H1 (cell line): ENCODE data around the gene ARHGDIG. TPM values are rescaled to one million over a fixed set of nuclear protein-coding genes. Genes with fewer than 3 reads are reported as not detected.

Experiments
- CTCF ChIA-PET: fragments of 300-600 bp; sonication (Branson Sonifier 250); formaldehyde crosslinking; loops from one replicate; lab custom pipeline; 2021; ENCODE audit not compliant: partially characterized antibody; lab: Charles Lee
- POLR2A ChIA-PET: fragments of 300-600 bp; sonication (Branson Sonifier 250); formaldehyde crosslinking; loops from one replicate; lab custom pipeline; 2021; ENCODE audit warnings: inconsistent platforms; ENCODE audit not compliant: partially characterized antibody; lab: Charles Lee
- DNase-seq, 2 experiments: peaks; one replicate each; pipeline versions ENCODE4 v3.0.0 to v3.0.0-alpha.2; 2010 to 2022; ENCODE audit warnings: low spot score in 2 of 2, low read depth in 1 of 2, mixed read lengths in 1 of 2
- FAIRE-seq: peaks from 2 replicates; lab custom pipeline; 2011; peaks lifted over from hg19 to GRCh38; lab: Jason Lieb, UNC
- H2AFZ ChIP-seq: 2 replicates; pipeline ENCODE4 v1.8.1; 2012; ENCODE audit warnings: low read length, inconsistent platforms
- H2AK5ac ChIP-seq: 2 replicates; pipeline ENCODE4 v1.6.1; 2013; ENCODE audit warnings: low read depth, low read length
- H2BK120ac ChIP-seq: replicated peaks from 2 replicates; pipeline ENCODE3; 2013; ENCODE audit warnings: low read depth, low read length, inconsistent platforms
- H2BK12ac ChIP-seq: 2 replicates; pipeline ENCODE4 v1.6.1; 2013; ENCODE audit warnings: low read depth, low read length
- H2BK15ac ChIP-seq: 2 replicates; pipeline ENCODE4 v1.6.1; 2013; ENCODE audit warnings: low read length
- H2BK20ac ChIP-seq: 2 replicates; pipeline ENCODE4 v1.6.1; 2013; ENCODE audit warnings: low read length
- H2BK5ac ChIP-seq: 2 replicates; pipeline ENCODE4 v1.6.1; 2013; ENCODE audit warnings: low read depth, low read length
- H3K14ac ChIP-seq: 2 replicates; pipeline ENCODE4 v1.6.1; 2013; ENCODE audit warnings: inconsistent platforms; ENCODE audit not compliant: insufficient read length
- H3K18ac ChIP-seq: 2 replicates; pipeline ENCODE4 v1.6.1; 2013; ENCODE audit warnings: low read length; ENCODE audit errors: extremely low read depth
- H3K23ac ChIP-seq: 2 replicates; pipeline ENCODE4 v1.6.1; 2013; ENCODE audit warnings: inconsistent platforms; ENCODE audit not compliant: insufficient read length
- H3K23me2 ChIP-seq: 2 replicates; pipeline ENCODE4 v1.6.1; 2013; ENCODE audit warnings: low read depth, low read length
- H3K27ac ChIP-seq: 2 replicates; pipeline ENCODE4 v1.6.1; 2011; ENCODE audit warnings: low read depth, low read length, inconsistent platforms
- H3K27me3 ChIP-seq, 4 experiments: replicated peaks in 1 of 4; 1 replicate in 1 of 4; 2 replicates in 3 of 4; pipeline versions ENCODE4 v1.6.1 to v1.8.1; 2011 to 2013; ENCODE audit warnings: low read length in 3 of 4, mild to moderate bottlenecking in 3 of 4, inconsistent platforms in 2 of 4, mixed read lengths in 2 of 4, moderate library complexity in 1 of 4; ENCODE audit not compliant: control insufficient read depth in 3 of 4, insufficient read depth in 3 of 4; ENCODE audit errors: extremely low read depth in 1 of 4
- H3K36me3 ChIP-seq, 4 experiments: 2 replicates each; pipeline versions ENCODE4 v1.6.1 to v1.8.1; 2011 to 2013; ENCODE audit warnings: mild to moderate bottlenecking in 4 of 4, low read length in 3 of 4, moderate library complexity in 2 of 4, control low read depth in 1 of 4, inconsistent platforms in 1 of 4; ENCODE audit not compliant: insufficient read depth in 4 of 4, control insufficient read depth in 2 of 4
- H3K4ac ChIP-seq: replicated peaks from 2 replicates; pipeline ENCODE3; 2013; ENCODE audit warnings: low read length, low read depth, mixed read lengths, inconsistent platforms; ENCODE audit not compliant: insufficient read length
- H3K4me1 ChIP-seq, 4 experiments: replicated peaks in 1 of 4; 1 replicate in 1 of 4; 2 replicates in 3 of 4; pipeline versions ENCODE4 v1.6.1 to v1.8.1; 2011 to 2013; ENCODE audit warnings: low read length in 3 of 4, inconsistent platforms in 2 of 4, mixed read lengths in 1 of 4; ENCODE audit not compliant: insufficient read depth in 4 of 4, control insufficient read depth in 3 of 4
- H3K4me2 ChIP-seq, 2 experiments: 2 replicates each; pipeline versions ENCODE4 v1.6.1 to v1.8.1; 2011 to 2013; ENCODE audit warnings: low read depth in 2 of 2, low read length in 2 of 2, control low read depth in 1 of 2, inconsistent platforms in 1 of 2, mild to moderate bottlenecking in 1 of 2; ENCODE audit not compliant: insufficient read depth in 1 of 2
- H3K4me3 ChIP-seq, 4 experiments: fragments of 200-600, 300-600 bp in 1 of 4; sonication (generic), shearing (Covaris generic), sonication (Bioruptor Twin) in 1 of 4; 2 replicates each; pipeline versions ENCODE4 v1.5.1 to v1.8.1; 2011 to 2016; ENCODE audit warnings: low read length in 4 of 4, low read depth in 3 of 4, control low read depth in 2 of 4, inconsistent platforms in 2 of 4, mild to moderate bottlenecking in 2 of 4, mixed read lengths in 1 of 4, moderate library complexity in 1 of 4; ENCODE audit not compliant: insufficient read depth in 2 of 4; ENCODE audit errors: extremely low read depth in 1 of 4
- H3K56ac ChIP-seq: replicated peaks from 2 replicates; pipeline ENCODE3; 2013; ENCODE audit warnings: low read depth, mild to moderate bottlenecking, mixed read lengths, low read length, inconsistent platforms; ENCODE audit not compliant: insufficient read length
- H3K79me1 ChIP-seq: 2 replicates; pipeline ENCODE4 v1.6.1; 2013; ENCODE audit warnings: low read depth, low read length, control low read depth
- H3K79me2 ChIP-seq, 2 experiments: 2 replicates each; pipeline versions ENCODE4 v1.6.1 to v1.8.1; 2012 to 2013; ENCODE audit warnings: low read length in 2 of 2, mild to moderate bottlenecking in 2 of 2, inconsistent platforms in 1 of 2; ENCODE audit not compliant: insufficient read depth in 2 of 2, control insufficient read depth in 1 of 2
- H3K9ac ChIP-seq, 4 experiments: replicated peaks in 1 of 4; 1 replicate in 1 of 4; 2 replicates in 3 of 4; pipeline versions ENCODE4 v1.6.1 to v1.8.1; 2011 to 2013; ENCODE audit warnings: low read depth in 3 of 4, low read length in 3 of 4, control low read depth in 2 of 4, mild to moderate bottlenecking in 2 of 4, moderate library complexity in 2 of 4, inconsistent platforms in 1 of 4; ENCODE audit errors: extremely low read depth in 1 of 4
- H3K9me3 ChIP-seq, 2 experiments: 2 replicates each; pipeline versions ENCODE4 v1.6.1 to v1.8.1; 2012 to 2013; ENCODE audit warnings: mild to moderate bottlenecking in 2 of 2, moderate library complexity in 2 of 2, control low read depth in 1 of 2, inconsistent platforms in 1 of 2, low read depth in 1 of 2, low read length in 1 of 2, mixed read lengths in 1 of 2; ENCODE audit not compliant: insufficient read depth in 2 of 2
- H4K20me1 ChIP-seq, 2 experiments: replicated peaks in 1 of 2; 2 replicates each; pipeline versions ENCODE3 to v1.8.1; 2011 to 2013; ENCODE audit warnings: inconsistent platforms in 2 of 2, low read length in 2 of 2, mild to moderate bottlenecking in 1 of 2; ENCODE audit not compliant: insufficient read depth in 2 of 2, control insufficient read depth in 1 of 2
- H4K5ac ChIP-seq: 2 replicates; pipeline ENCODE4 v1.6.1; 2013; ENCODE audit warnings: low read length, low read depth, mixed read lengths, inconsistent platforms; ENCODE audit not compliant: insufficient read length
- H4K8ac ChIP-seq: 2 replicates; pipeline ENCODE4 v1.8.0; 2013; ENCODE audit warnings: mild to moderate bottlenecking, moderate library complexity, low read length, inconsistent platforms; ENCODE audit not compliant: insufficient read depth; ENCODE audit errors: extremely low read depth
- H4K91ac ChIP-seq: replicated peaks from 2 replicates; pipeline ENCODE3; 2013; ENCODE audit warnings: low read length, mixed read lengths, inconsistent platforms; ENCODE audit not compliant: insufficient read length
- BRCA1 ChIP-seq: IDR thresholded peaks from 2 replicates; pipeline ENCODE4 v1.6.1; 2012; ENCODE audit warnings: low read depth, low read length, improper control_type of control experiment
- GABPA ChIP-seq: IDR thresholded peaks from 2 replicates; pipeline ENCODE4 v1.6.1; 2011; ENCODE audit warnings: mild to moderate bottlenecking, low read length, moderate library complexity, borderline replicate concordance; ENCODE audit not compliant: insufficient read depth
- KDM1A ChIP-seq: fragments of 200-600, 300-600 bp; sonication (generic); IDR thresholded peaks from 2 replicates; pipeline ENCODE4 v1.7.1; 2016; ENCODE audit warnings: mild to moderate bottlenecking, low read length, borderline replicate concordance
- MAFK ChIP-seq: IDR thresholded peaks from 2 replicates; pipeline ENCODE4 v1.6.1; 2012; ENCODE audit warnings: low read depth, mild to moderate bottlenecking, improper control_type of control experiment, low read length
- NANOG ChIP-seq: IDR thresholded peaks from 2 replicates; pipeline ENCODE4 v1.6.1; 2011; ENCODE audit warnings: low read length, low read depth, mild to moderate bottlenecking, inconsistent platforms; ENCODE audit not compliant: insufficient read depth, poor library complexity, severe bottlenecking
- NRF1 ChIP-seq: IDR thresholded peaks from 2 replicates; pipeline ENCODE4 v1.6.1; 2011; ENCODE audit warnings: mild to moderate bottlenecking, low read depth, low read length, improper control_type of control experiment
- PHF8 ChIP-seq: fragments of 200-600 bp; sonication (generic); conservative IDR thresholded peaks from 2 replicates; pipeline ENCODE4 v1.7.1; 2012; ENCODE audit warnings: low read depth, mild to moderate bottlenecking, inconsistent platforms, low read length, moderate library complexity
- WGBS, 2 experiments: shearing (Covaris generic) in 1 of 2; methylation state at CpG; one replicate each; pipeline versions ENCODE4 v1.1.6 to v1.1.7; 2013 to 2015; ENCODE audit warnings: low lambda C conversion rate in 2 of 2, mixed read lengths in 2 of 2, inconsistent platforms in 1 of 2, low coverage in 1 of 2, missing lambda C conversion rate in 1 of 2; ENCODE audit not compliant: insufficient replicate concordance in 2 of 2, insufficient coverage in 1 of 2, insufficient read length in 1 of 2; ENCODE audit errors: extremely low coverage in 1 of 2, missing lambda C conversion rate in 1 of 2; 5-methylcytosine and 5-hydroxymethylcytosine counted together
- polyA plus RNA-seq, 7 experiments: library from polyadenylated mRNA; depleted of rRNA in 3 of 7; stranded (reverse) in 5 of 7; unstranded in 2 of 7; fragments of >200 nt in 5 of 7; fragments of 200-250 nt in 2 of 7; gene quantifications; 1 replicate in 5 of 7; 2 replicates in 1 of 7; 4 replicates in 1 of 7; pipeline versions ENCODE4 v1.2.1 to v1.2.3, GENCODE V29; 2011 to 2013; ENCODE audit warnings: missing spikeins in 2 of 7, mixed read lengths in 2 of 7
- total RNA-seq: library from RNA; stranded (reverse); fragmentation: NEBNext Ultra II Directional; extraction: Animal tissue kit (Norgen Biotek cat#: 25700); gene quantifications from 2 replicates; pipeline ENCODE4 v1.2.1, GENCODE V29; 2021
- TF ChIP-seq, protein P1 (sequence below), 3 experiments: IDR thresholded peaks; 1 replicate in 2 of 3; 2 replicates in 1 of 3; pipeline versions ENCODE4 v1.5.1 to v1.6.1; 2011; ENCODE audit warnings: low read length in 3 of 3, mild to moderate bottlenecking in 3 of 3, inconsistent platforms in 2 of 3, low read depth in 1 of 3, moderate library complexity in 1 of 3; ENCODE audit not compliant: insufficient read depth in 1 of 3; ENCODE audit errors: control extremely low read depth in 1 of 3

ARHGDIG gene
- total and polyA plus RNA-seq, 2 of the 8 experiments (the other 6 are each of a cell fraction or from before 2014, with no cell fraction given), result 1.2 to 2.9 TPM

DNA sequence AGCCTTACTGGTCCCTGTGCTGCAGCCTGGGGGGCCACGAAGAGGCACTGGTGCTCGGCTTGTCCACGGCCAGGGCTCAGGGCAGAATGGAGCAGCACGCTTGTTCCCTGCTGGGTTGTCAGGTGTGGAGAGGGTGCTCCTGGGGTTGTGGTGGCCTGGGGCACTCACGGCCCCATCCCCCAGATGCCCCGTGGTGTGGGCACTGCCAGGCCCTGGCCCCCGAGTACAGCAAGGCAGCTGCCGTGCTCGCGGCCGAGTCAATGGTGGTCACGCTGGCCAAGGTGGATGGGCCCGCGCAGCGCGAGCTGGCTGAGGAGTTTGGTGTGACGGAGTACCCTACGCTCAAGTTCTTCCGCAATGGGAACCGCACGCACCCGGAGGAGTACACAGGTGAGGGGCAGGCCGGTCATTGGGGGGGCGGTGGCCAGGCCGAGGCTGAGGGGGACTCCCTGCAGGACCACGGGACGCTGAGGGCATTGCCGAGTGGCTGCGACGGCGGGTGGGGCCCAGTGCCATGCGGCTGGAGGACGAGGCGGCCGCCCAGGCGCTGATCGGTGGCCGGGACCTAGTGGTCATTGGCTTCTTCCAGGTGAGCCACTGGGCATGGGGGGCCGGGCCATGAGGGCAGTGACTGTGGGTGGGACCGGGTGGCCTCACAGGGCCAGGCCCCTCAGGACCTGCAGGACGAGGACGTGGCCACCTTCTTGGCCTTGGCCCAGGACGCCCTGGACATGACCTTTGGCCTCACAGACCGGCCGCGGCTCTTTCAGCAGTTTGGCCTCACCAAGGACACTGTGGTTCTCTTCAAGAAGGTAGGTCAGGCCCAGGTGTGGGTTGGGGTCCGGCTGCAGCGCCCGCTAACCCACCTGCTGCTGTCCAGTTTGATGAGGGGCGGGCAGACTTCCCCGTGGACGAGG, 4.1 kb downstream of the ARHGDIG start:
- H2BK12ac ChIP-seq, result no peak overlapping the region
- no peak overlapping the region for H3K56ac ChIP-seq
- no peak overlapping the region for H3K4me2 ChIP-seq
- H3K23me2 ChIP-seq, result peaks cover 6% of the 10 kb centered on the region; the same call in 1 of the 2 replicates
- H4K91ac ChIP-seq, result no peak overlapping the region
- H3K79me2 ChIP-seq, result no peaks in the 10 kb centered on the region
- H3K9me3 ChIP-seq, result peaks cover 0 to 5% of the 10 kb centered on the region in 2 experiments; a peak in 1 of 4 replicates
- H3K4me1 ChIP-seq, result peaks cover 0 to 3% (median 0%) of the 10 kb centered on the region in 4 experiments; a peak in 3 of 7 replicates
- H3K18ac ChIP-seq, result no peak overlapping the region
- H3K27ac ChIP-seq, result no peak overlapping the region
- no peak for DNase-seq
- H2BK20ac ChIP-seq, result no peak overlapping the region
- FAIRE-seq, result no peak
- H4K20me1 ChIP-seq, result peaks cover 0 to 2% of the 10 kb centered on the region in 2 experiments
- peaks cover 10 to 21% (median 15%) of the 10 kb centered on the region in 4 experiments for H3K27me3 ChIP-seq
- no peak overlapping the region for H2BK120ac ChIP-seq
- no peak overlapping the region for H2BK15ac ChIP-seq
- H3K23ac ChIP-seq, result no peak overlapping the region
- H3K4me3 ChIP-seq, result no peak overlapping the region
- H2AFZ ChIP-seq, result no peak overlapping the region
- H3K4ac ChIP-seq, result no peak overlapping the region
- peaks cover 2 to 10% (median 5%) of the 10 kb centered on the region in 4 experiments; a peak in 5 of 8 replicates for H3K36me3 ChIP-seq
- H3K79me1 ChIP-seq, result no peaks in the 10 kb centered on the region
- no peak overlapping the region for H4K5ac ChIP-seq
- ChIA-PET POLR2A (interaction anchor here (0.8 to 3.3 kb wide), 3 partner anchors 16 to 26 kb away, joined by 3 to 13 read pairs (median 3); no protein-coding TSS in a partner anchor), CTCF (no interaction called here)
- H3K14ac ChIP-seq, result no peak overlapping the region
- no peak overlapping the region for H2BK5ac ChIP-seq
- WGBS, 2 experiments, result 94% methylated on average over 47 of the region's 52 CpGs; no CpG with 5 or more reads in 1 of the 2 experiments
- H4K8ac ChIP-seq, result no peak overlapping the region
- no peak overlapping the region for H3K9ac ChIP-seq
- H2AK5ac ChIP-seq, result no peak overlapping the region
- no peak for TF ChIP-seq NRF1
- no peak for TF ChIP-seq MAFK
- no peak for TF ChIP-seq KDM1A
- no peak for TF ChIP-seq GABPA
- no peak for TF ChIP-seq PHF8
- no peak for TF ChIP-seq NANOG
- no peak for TF ChIP-seq BRCA1
- TF ChIP-seq, protein P1, sequence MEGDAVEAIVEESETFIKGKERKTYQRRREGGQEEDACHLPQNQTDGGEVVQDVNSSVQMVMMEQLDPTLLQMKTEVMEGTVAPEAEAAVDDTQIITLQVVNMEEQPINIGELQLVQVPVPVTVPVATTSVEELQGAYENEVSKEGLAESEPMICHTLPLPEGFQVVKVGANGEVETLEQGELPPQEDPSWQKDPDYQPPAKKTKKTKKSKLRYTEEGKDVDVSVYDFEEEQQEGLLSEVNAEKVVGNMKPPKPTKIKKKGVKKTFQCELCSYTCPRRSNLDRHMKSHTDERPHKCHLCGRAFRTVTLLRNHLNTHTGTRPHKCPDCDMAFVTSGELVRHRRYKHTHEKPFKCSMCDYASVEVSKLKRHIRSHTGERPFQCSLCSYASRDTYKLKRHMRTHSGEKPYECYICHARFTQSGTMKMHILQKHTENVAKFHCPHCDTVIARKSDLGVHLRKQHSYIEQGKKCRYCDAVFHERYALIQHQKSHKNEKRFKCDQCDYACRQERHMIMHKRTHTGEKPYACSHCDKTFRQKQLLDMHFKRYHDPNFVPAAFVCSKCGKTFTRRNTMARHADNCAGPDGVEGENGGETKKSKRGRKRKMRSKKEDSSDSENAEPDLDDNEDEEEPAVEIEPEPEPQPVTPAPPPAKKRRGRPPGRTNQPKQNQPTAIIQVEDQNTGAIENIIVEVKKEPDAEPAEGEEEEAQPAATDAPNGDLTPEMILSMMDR (IDR thresholded peaks at IDR 0.05; ENCODE audit: control extremely low read depth in 1 of 3, insufficient read depth in 1 of 3, low read depth in 1 of 3, low read length in 3 of 3), result no peak
